HUES48 (cell line): Measurements from ENCODE around the gene PCDHB9.
"Not testable (repeated sequence)": the region's sequence is repeated elsewhere in the genome, so short reads cannot be mapped to it uniquely, and the experiment has no call there.

ENCODE experiments used
- H3K27ac ChIP-seq: one replicate; pipeline ENCODE4 v1.7.0; 2013; ENCODE audit warnings: low read depth, low read length, inconsistent platforms
- H3K27me3 ChIP-seq: 2 replicates; pipeline ENCODE4 v1.6.1; 2013; ENCODE audit warnings: mild to moderate bottlenecking, low read length; ENCODE audit not compliant: control insufficient read depth, insufficient read depth
- H3K36me3 ChIP-seq: 2 replicates; pipeline ENCODE4 v1.6.1; 2013; ENCODE audit warnings: low read length; ENCODE audit not compliant: control insufficient read depth, insufficient read depth
- H3K4me1 ChIP-seq: 2 replicates; pipeline ENCODE4 v1.6.1; 2013; ENCODE audit warnings: mild to moderate bottlenecking, low read length; ENCODE audit not compliant: control insufficient read depth, insufficient read depth
- H3K4me3 ChIP-seq: 2 replicates; pipeline ENCODE4 v1.5.1; 2013; ENCODE audit warnings: mild to moderate bottlenecking, low read depth, low read length
- H3K9ac ChIP-seq: 2 replicates; pipeline ENCODE4 v1.6.1; 2013; ENCODE audit warnings: mild to moderate bottlenecking, low read depth, low read length, moderate library complexity
- H3K9me3 ChIP-seq: 2 replicates; pipeline ENCODE4 v1.6.1; 2013; ENCODE audit warnings: low read length; ENCODE audit not compliant: control insufficient read depth, insufficient read depth

PCDHB9 gene

DNA sequence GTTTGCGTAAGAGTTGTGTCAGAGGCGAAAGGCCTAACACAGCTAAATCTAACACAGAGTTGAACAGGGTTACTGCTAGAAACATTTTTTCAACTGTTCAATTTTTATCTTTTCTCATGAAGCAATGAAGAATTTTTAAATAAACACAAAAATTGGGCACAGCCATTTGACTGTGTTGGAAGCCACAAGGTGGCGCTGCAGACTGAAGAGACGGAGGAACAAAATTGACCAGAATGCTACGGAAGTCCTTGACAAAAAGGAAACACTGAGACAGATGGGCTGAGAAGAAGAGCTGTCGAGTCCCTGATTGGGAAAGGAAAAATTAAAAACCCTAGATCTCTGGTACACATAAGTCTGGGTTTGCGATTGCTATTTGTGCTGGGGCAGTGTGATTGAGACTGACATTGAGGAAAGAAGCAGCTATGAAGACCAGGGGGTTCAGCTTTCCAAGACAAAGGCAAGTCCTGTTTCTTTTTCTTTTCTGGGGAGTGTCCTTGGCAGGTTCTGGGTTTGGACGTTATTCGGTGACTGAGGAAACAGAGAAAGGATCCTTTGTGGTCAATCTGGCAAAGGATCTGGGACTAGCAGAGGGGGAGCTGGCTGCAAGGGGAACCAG, at the start of gene PCDHB9:
Gene PCDHB9 (plus strand): TSS at position 265 of the 616 bp plus-strand sequence. CDS start 158 bp downstream, at position 423.
- Histone ChIP-seq H3K27ac (no peak within 1 kb of the TSS), H3K9ac (no peak within 1 kb of the TSS), H3K4me1 (0 out of 2 replicates have a peak, but pooled peaks cover 2% of the 10 kb centered on the region), H3K36me3 (no peaks in the 10 kb centered on the region), H3K27me3 (no peaks in the 10 kb centered on the region), H3K4me3 (peak within 1 kb of the TSS; percentile 41), H3K9me3 (peaks cover 3% of the 10 kb centered on the region; the same call in 1 of the 2 replicates)

- not testable (repeated sequence) for H3K27me3 ChIP-seq, H3K27ac ChIP-seq, H3K4me1 ChIP-seq, H3K4me3 ChIP-seq, H3K36me3 ChIP-seq, H3K9ac ChIP-seq
- H3K9me3 ChIP-seq, result peaks cover 20% of the 10 kb centered on the region
Observed at GRCh38 chr5:141137346-141137745, 49.6 kb upstream of the PCDHB9 start.

DNA sequence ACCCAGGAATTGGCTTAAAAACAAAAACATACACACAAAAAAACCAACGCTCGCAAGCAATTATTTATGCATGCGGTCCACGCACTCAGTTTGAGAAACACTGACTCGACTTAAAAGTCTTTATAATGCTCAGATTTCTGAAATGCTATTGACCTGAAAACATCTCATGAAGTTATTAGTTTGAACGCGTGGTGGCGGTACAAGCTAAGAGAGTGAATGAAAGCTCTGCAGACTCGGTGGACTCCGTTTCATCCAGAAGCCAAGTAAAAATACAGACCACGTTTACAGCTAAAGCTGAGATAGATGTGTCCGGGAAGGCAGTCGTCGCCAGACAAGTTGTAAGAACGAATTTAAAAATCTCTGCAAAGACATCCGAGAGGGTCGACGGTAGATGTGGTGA, 37.1 kb upstream of the PCDHB9 start, which contains the start of gene PCDHB6:
Gene PCDHB6 (plus strand): TSS at position 246 of the 400 bp plus-strand sequence. CDS start 201 bp downstream, outside the sequence.
- no peaks in the 10 kb centered on the region for H3K4me1 ChIP-seq
- peaks cover 9% of the 10 kb centered on the region; the same call in 1 of the 2 replicates for H3K9me3 ChIP-seq
- H3K36me3 ChIP-seq, result no peaks in the 10 kb centered on the region
- no peak within 1 kb of the TSS for H3K27ac ChIP-seq
- H3K4me3 ChIP-seq, result no peak within 1 kb of the TSS
- no peak within 1 kb of the TSS for H3K9ac ChIP-seq
- H3K27me3 ChIP-seq, result no peaks in the 10 kb centered on the region

DNA sequence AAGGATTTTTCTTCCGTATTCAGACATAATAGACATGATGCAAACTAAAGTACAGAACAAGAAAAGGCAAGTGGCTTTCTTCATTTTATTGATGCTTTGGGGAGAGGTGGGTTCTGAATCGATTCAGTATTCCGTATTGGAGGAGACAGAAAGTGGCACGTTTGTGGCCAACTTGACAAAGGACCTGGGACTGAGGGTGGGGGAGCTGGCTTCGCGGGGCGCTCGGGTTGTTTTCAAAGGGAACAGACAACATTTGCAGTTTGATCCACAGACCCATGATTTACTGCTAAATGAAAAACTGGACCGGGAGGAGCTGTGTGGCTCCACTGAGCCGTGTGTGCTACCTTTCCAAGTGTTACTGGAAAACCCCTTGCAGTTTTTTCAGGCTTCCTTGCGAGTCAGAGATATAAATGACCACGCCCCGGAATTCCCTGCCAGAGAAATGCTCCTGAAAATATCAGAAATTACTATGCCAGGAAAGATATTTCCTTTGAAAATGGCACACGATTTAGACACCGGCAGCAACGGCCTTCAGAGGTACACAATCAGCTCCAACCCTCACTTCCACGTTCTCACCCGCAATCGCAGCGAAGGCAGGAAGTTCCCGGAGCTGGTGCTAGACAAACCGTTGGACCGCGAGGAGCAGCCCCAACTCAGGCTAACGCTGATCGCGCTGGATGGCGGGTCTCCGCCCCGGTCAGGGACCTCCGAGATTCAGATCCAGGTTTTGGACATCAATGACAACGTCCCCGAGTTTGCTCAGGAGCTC, 36.6 kb upstream of the PCDHB9 start:
- Histone ChIP-seq H3K36me3 (no peaks in the 10 kb centered on the region), H3K4me3 (no peak overlapping the region), H3K27me3 (no peaks in the 10 kb centered on the region), H3K27ac (no peak overlapping the region), H3K9ac (no peak overlapping the region), H3K9me3 (peaks cover 9% of the 10 kb centered on the region; the same call in 1 of the 2 replicates), H3K4me1 (no peaks in the 10 kb centered on the region)

DNA sequence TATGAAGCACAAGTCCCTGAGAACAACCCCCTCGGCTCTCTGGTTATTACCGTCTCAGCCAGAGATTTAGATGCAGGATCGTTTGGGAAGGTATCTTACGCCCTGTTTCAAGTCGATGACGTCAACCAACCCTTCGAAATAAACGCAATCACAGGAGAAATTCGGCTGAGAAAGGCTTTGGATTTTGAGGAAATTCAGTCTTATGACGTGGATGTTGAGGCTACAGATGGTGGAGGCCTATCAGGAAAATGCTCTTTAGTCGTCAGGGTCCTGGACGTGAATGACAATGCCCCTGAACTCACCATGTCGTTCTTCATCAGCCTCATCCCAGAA, 36.0 kb upstream of the PCDHB9 start:
- Histone ChIP-seq H3K4me3 (no peak overlapping the region), H3K27ac (no peak overlapping the region), H3K27me3 (no peaks in the 10 kb centered on the region), H3K4me1 (no peaks in the 10 kb centered on the region), H3K36me3 (no peaks in the 10 kb centered on the region), H3K9ac (no peak overlapping the region), H3K9me3 (peaks cover 9% of the 10 kb centered on the region; the same call in 1 of the 2 replicates)

DNA sequence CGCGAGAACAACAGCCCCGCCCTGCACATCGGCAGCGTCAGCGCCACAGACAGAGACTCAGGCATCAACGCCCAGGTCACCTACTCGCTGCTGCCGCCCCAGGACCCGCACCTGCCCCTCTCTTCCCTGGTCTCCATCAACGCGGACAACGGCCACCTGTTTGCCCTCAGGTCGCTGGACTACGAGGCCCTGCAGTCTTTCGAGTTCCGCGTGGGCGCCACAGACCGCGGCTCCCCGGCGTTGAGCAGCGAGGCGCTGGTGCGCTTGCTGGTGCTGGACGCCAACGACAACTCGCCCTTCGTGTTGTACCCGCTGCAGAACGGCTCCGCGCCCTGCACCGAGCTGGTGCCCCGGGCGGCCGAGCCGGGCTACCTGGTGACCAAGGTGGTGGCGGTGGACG, 35.3 kb upstream of the PCDHB9 start:
- not testable (repeated sequence) for H3K27ac ChIP-seq, H3K4me3 ChIP-seq, H3K9ac ChIP-seq, H3K9me3 ChIP-seq, H3K4me1 ChIP-seq, H3K36me3 ChIP-seq, H3K27me3 ChIP-seq

GRCh38 chr5:141152096-141152495, 34.9 kb upstream of the PCDHB9 start:
- not testable (repeated sequence) for H3K4me1 ChIP-seq, H3K27me3 ChIP-seq, H3K36me3 ChIP-seq, H3K9ac ChIP-seq, H3K27ac ChIP-seq, H3K4me3 ChIP-seq, H3K9me3 ChIP-seq

DNA sequence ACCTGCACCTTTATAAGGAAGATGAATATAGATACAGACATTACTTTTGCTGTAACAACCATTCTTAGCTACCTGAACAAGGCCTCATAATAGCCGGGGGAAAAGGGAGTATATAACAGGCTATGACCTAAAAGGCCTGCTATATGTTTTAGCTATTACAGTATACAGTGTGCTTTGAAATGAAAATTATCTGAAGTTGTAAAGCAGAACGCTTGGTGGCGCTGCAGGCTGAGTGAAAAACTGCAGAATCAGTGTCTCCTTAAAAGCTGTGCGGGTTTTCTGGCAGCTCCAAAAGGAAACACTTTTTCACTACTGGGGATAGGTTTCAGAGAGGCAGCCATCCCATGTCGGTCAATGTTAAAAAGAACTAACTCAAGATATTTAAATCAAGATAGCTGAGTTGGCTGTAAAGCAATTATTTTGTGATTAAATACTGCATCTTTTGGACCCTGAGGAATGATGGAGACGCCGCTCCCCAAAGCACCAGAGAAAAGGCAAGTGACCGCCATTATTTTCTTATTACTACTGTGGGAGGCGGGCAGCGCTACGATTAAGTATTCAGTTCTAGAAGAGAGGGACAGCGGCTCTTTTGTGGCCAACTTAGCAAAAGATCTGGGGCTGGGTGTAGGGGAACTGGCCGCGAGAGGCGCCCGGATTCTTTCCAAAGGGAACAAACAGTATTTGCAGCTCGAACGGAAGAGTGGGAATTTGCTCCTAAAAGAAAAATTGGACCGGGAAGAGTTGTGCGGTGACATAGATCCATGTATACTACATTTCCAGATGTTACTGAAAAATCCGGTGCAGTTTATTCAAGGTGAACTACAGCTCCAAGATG, 31.2 kb upstream of the PCDHB9 start:
- no peak overlapping the region for H3K9ac ChIP-seq
- no peaks in the 10 kb centered on the region for H3K36me3 ChIP-seq
- H3K4me1 ChIP-seq, result no peaks in the 10 kb centered on the region
- H3K9me3 ChIP-seq, result peaks cover 2% of the 10 kb centered on the region; the same call in 1 of the 2 replicates
- H3K4me3 ChIP-seq, result no peak overlapping the region
- H3K27me3 ChIP-seq, result no peaks in the 10 kb centered on the region
- no peak overlapping the region for H3K27ac ChIP-seq

- not testable (repeated sequence) for H3K9me3 ChIP-seq, H3K27me3 ChIP-seq, H3K36me3 ChIP-seq, H3K27ac ChIP-seq, H3K4me1 ChIP-seq, H3K4me3 ChIP-seq, H3K9ac ChIP-seq
Observed at GRCh38 chr5:141157356-141157755, 29.6 kb upstream of the PCDHB9 start.

- not testable (repeated sequence) for H3K9me3 ChIP-seq, H3K36me3 ChIP-seq, H3K9ac ChIP-seq, H3K4me3 ChIP-seq, H3K4me1 ChIP-seq, H3K27ac ChIP-seq, H3K27me3 ChIP-seq
Observed at GRCh38 chr5:141157901-141158300, 29.1 kb upstream of the PCDHB9 start.
